Measurements from ENCODE around the gene FBXL3. TPM values are rescaled to one million over a fixed set of nuclear protein-coding genes. Genes with fewer than 3 reads are reported as not detected.

FBXL3 gene
- polyA plus RNA-seq, 1 of the 3 experiments (the other 2 are of a cell fraction): 13.6 TPM

DNA sequence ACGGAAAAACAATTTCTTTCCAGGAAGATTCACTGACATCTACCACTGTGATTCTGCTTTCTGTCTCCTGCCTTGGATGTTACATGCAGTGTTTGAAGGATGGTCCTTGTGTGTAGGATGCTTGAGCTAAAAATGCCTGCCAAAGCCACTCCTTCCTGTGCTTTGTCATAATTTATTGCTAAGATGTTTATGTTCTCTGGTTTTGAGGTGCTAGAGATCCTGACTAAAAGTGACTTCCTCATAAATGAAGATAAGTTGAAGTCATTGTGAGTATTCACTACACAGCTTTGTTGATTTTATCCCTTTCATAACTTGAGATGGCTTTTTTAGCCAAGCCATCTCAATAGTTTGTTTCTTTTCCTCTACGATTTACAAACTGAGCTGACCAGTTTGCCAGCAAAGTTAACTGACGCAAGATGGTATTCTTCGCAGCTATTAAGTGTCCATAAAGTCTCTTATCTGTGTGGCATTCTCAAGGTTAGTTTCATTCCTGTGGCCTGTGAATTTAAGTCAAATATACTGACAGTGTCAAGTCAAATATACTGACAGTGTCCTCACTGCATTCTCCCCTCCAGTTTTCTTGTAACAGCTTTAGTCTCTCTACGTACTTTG, 15.7 kb upstream of the FBXL3 start:
- TF ChIP-seq RAD21 (IDR thresholded peaks at IDR 0.05; ENCODE audit: low read length) (no peak), TAF1 (IDR thresholded peaks at IDR 0.05; ENCODE audit: borderline replicate concordance, low read depth, low read length) (no peak), PBX3 (IDR thresholded peaks at IDR 0.05) (no peak), GABPA (IDR thresholded peaks at IDR 0.05; ENCODE audit: low read depth) (no peak), NRF1 (IDR thresholded peaks at IDR 0.05; ENCODE audit: low read depth, low read length) (no peak), JUND (IDR thresholded peaks at IDR 0.05) (no peak), FOXM1 (IDR thresholded peaks at IDR 0.05; ENCODE audit: low read depth) (no peak), YY1 (IDR thresholded peaks at IDR 0.05; ENCODE audit: low read depth) (no peak), RFX5 (IDR thresholded peaks at IDR 0.05; ENCODE audit: low read length) (no peak), CTCF (IDR thresholded peaks at IDR 0.05) (no peak)
- TF ChIP-seq, protein P1, sequence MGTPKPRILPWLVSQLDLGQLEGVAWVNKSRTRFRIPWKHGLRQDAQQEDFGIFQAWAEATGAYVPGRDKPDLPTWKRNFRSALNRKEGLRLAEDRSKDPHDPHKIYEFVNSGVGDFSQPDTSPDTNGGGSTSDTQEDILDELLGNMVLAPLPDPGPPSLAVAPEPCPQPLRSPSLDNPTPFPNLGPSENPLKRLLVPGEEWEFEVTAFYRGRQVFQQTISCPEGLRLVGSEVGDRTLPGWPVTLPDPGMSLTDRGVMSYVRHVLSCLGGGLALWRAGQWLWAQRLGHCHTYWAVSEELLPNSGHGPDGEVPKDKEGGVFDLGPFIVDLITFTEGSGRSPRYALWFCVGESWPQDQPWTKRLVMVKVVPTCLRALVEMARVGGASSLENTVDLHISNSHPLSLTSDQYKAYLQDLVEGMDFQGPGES (IDR thresholded peaks at IDR 0.05; ENCODE audit: low read depth, low read length): no peak
- TF ChIP-seq, protein P2, sequence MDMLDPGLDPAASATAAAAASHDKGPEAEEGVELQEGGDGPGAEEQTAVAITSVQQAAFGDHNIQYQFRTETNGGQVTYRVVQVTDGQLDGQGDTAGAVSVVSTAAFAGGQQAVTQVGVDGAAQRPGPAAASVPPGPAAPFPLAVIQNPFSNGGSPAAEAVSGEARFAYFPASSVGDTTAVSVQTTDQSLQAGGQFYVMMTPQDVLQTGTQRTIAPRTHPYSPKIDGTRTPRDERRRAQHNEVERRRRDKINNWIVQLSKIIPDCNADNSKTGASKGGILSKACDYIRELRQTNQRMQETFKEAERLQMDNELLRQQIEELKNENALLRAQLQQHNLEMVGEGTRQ (IDR thresholded peaks at IDR 0.05; ENCODE audit: borderline replicate concordance, low read depth, low read length): no peak
- H3K79me2 ChIP-seq (ENCODE audit: insufficient read depth): no peaks in the 10 kb centered on the region
- ChIA-PET CTCF (interaction anchor here (0.9 kb wide), 1 partner anchor 8 kb away, joined by 3 read pairs; no protein-coding TSS in a partner anchor), POLR2A (no interaction called here)
- H4K20me1 ChIP-seq (ENCODE audit: insufficient read depth): no peaks in the 10 kb centered on the region
- 98% methylated on average over 5 of the region's 5 CpGs for WGBS (ENCODE audit: low lambda C conversion rate)
- no peaks in the 10 kb centered on the region for H3K4me1 ChIP-seq (ENCODE audit: control insufficient read depth in 1 of 2, insufficient read depth in 2 of 2, low read depth in 1 of 2, low read length in 1 of 2)
- no peaks in the 10 kb centered on the region for H3K9me3 ChIP-seq
- no peaks in the 10 kb centered on the region for H3K27me3 ChIP-seq (ENCODE audit: insufficient read depth)
- no peaks in the 10 kb centered on the region for H3K9me2 ChIP-seq
- no peak for DNase-seq
- peaks cover 9 to 26% of the 10 kb centered on the region in 2 experiments for H3K36me3 ChIP-seq (replicated peaks in 1 of 2; ENCODE audit: control insufficient read depth in 1 of 2, insufficient read depth in 2 of 2, low read length in 1 of 2)
- H3K27ac ChIP-seq (ENCODE audit: low read depth in 2 of 2, low read length in 1 of 2): no peak overlapping the region
- no peak overlapping the region for H3K4me3 ChIP-seq (ENCODE audit: low read depth in 2 of 2, low read length in 1 of 2)
- no peak overlapping the region for H3K4me2 ChIP-seq
- H2AFZ ChIP-seq (ENCODE audit: low read depth): no peak overlapping the region
- no peak overlapping the region for H3K9ac ChIP-seq
- no peaks in the 10 kb centered on the region for H3F3A ChIP-seq (replicated peaks; ENCODE audit: insufficient read depth)

GRCh38 chr13:77040835-77041234, 13.9 kb upstream of the FBXL3 start:
- Histone ChIP-seq H3K9me3 (no peaks in the 10 kb centered on the region), H3K27me3 (ENCODE audit: insufficient read depth) (no peaks in the 10 kb centered on the region), H2AFZ (ENCODE audit: low read depth) (no peak overlapping the region), H3K4me2 (no peak overlapping the region), H3F3A (replicated peaks; ENCODE audit: insufficient read depth) (no peaks in the 10 kb centered on the region), H3K4me1 (ENCODE audit: control insufficient read depth in 1 of 2, insufficient read depth in 2 of 2, low read depth in 1 of 2, low read length in 1 of 2) (no peaks in the 10 kb centered on the region), H3K4me3 (ENCODE audit: low read depth in 2 of 2, low read length in 1 of 2) (no peak overlapping the region), H3K9ac (no peak overlapping the region), H4K20me1 (ENCODE audit: insufficient read depth) (no peaks in the 10 kb centered on the region), H3K27ac (ENCODE audit: low read depth in 2 of 2, low read length in 1 of 2) (no peak overlapping the region), H3K79me2 (ENCODE audit: insufficient read depth) (no peaks in the 10 kb centered on the region), H3K36me3 (replicated peaks in 1 of 2; ENCODE audit: control insufficient read depth in 1 of 2, insufficient read depth in 2 of 2, low read length in 1 of 2) (peaks cover 9 to 13% of the 10 kb centered on the region in 2 experiments), H3K9me2 (no peaks in the 10 kb centered on the region)
- WGBS (ENCODE audit: low lambda C conversion rate): 96% methylated on average over 8 of the region's 9 CpGs
- POLR2A ChIA-PET: no interaction called here
- no peak for DNase-seq
- CTCF ChIA-PET: interaction anchor here (2.0 kb wide), 1 partner anchor 11 kb away, joined by 5 read pairs; no protein-coding TSS in a partner anchor
- TF ChIP-seq, protein P3, sequence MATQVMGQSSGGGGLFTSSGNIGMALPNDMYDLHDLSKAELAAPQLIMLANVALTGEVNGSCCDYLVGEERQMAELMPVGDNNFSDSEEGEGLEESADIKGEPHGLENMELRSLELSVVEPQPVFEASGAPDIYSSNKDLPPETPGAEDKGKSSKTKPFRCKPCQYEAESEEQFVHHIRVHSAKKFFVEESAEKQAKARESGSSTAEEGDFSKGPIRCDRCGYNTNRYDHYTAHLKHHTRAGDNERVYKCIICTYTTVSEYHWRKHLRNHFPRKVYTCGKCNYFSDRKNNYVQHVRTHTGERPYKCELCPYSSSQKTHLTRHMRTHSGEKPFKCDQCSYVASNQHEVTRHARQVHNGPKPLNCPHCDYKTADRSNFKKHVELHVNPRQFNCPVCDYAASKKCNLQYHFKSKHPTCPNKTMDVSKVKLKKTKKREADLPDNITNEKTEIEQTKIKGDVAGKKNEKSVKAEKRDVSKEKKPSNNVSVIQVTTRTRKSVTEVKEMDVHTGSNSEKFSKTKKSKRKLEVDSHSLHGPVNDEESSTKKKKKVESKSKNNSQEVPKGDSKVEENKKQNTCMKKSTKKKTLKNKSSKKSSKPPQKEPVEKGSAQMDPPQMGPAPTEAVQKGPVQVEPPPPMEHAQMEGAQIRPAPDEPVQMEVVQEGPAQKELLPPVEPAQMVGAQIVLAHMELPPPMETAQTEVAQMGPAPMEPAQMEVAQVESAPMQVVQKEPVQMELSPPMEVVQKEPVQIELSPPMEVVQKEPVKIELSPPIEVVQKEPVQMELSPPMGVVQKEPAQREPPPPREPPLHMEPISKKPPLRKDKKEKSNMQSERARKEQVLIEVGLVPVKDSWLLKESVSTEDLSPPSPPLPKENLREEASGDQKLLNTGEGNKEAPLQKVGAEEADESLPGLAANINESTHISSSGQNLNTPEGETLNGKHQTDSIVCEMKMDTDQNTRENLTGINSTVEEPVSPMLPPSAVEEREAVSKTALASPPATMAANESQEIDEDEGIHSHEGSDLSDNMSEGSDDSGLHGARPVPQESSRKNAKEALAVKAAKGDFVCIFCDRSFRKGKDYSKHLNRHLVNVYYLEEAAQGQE (IDR thresholded peaks at IDR 0.05; ENCODE audit: low read depth, low read length): no peak
- TF ChIP-seq CTCF (IDR thresholded peaks at IDR 0.05) (no peak), TCF12 (IDR thresholded peaks at IDR 0.05) (no peak)
- TF ChIP-seq, protein P2 (IDR thresholded peaks at IDR 0.05; ENCODE audit: borderline replicate concordance, low read depth, low read length): no peak
